ENCODE results near the gene BASP1.
"Not testable (repeated sequence)": the region's sequence is repeated elsewhere in the genome, so short reads cannot be mapped to it uniquely, and the experiment has no call there.

BASP1 gene

GRCh38 chr5:17294639-17295311 lies 77.3 kb downstream of the BASP1 start:
- DNase-seq: no peak

DNA sequence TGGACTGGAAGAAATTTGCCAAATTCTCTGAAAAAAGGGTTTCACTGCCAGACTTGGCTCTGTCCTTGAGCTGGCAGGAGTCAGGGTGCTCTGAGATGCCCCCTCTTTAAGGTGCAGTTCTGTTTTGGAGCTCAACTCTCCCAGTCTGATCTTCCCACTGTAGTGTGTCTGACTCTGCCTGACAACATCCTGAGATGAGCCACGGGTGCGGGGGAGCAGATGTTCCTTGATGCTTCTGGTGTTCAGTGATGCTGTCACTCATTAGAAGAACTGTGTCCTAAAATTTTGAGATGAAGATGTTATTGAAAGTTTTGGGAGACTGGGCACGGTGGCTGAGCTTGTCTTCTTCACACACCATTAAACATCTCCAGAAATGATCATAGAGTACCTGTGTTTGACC lies 78.2 kb downstream of the BASP1 start:
- no peak for DNase-seq

DNA sequence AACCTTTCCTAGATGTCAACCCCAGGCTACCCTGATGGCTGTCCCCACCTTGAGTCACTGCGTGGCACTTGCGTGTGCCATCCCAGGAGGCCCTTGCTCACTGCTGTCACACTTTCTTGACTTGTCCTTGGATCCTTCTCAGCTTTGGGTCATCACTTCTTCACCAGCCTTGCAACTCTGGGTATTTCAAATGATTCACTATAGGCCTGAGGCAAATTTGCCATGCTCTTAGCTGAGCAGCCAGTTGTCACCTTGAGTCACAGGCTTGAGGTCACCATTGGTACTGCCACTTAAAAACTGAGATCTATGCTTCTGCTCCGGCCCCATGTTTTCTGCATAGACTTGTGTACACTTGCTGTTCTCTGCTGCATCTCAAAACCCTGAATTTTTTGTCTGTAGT lies 84.7 kb downstream of the BASP1 start:
- no peak for DNase-seq

DNA sequence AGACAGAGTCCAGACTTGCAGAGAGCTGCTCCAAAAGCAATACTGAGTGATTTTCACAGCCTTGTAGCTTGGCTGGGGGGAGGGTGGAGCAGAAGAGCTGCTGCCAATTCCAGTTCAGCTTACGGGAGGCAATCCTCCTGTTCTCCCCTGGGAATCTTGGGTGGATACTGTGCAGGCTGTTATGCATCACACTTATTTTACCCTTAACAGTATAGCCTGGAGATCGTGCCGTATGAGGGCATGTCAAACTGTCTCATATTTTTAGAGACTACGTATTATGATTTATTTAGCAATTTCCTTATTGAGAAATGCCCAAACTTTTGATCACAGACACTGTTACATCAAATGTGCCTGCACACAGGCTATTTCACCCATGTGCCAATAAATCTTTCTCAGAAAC lies 85.2 kb downstream of the BASP1 start:
- DNase-seq: no peak

GRCh38 chr5:17304282-17304681 lies 86.9 kb downstream of the BASP1 start:
- no peak for DNase-seq

DNA sequence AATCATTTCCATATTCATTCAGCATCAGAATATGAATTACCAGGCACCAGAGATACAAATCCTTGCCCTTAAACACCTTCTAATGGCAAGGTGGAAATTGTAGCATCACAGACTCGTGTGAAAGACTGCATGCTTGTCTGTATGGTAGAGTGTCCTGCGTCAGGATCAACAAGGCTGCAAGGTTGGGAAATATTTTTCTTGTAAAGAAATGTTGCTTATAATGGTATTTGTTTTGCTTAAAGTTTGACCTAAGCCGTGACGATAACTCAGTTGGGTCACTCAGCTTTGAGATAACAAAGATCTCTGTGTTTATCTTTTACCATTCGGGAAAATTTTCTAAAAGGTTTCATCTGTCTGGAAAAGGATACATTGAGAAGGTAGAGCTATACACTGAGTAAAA lies 87.6 kb downstream of the BASP1 start:
- no peak for DNase-seq

DNA sequence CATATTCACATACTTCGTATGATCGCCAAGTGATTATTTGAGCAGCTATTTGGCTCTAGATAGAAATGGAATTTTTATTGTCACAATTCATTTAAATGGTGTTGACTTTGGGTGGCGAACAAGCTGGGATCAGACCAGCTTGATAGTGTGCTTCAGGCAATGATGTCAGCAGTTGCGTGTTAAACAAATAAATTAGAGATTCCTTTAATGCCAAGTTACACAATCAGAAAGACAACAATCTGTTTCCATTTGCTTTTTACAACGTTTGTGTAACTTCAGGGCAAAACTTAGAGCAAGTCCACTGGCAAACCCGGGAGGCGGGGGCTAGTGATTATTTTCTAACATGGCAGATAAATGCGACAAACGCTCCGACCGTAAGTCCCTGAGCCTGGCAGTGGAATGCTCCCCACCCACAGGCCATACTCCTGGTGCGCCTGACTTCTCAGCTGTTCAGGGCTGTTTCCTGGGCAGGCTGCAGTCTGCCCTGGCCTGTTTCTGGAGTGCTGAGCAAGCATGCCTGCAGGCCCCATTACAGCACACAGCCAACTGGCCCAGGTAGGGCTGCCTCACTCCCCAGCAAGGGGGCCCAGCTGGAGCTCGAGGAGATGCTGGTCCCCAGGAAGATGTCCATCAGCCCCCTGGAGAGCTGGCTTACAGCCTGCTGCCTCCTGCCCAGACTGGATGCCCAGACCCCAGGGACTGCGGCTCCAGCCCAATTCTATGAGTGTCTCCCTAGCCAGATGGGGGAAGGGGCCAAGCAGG lies 88.7 kb downstream of the BASP1 start:
- DNase-seq: no peak

- no peak for DNase-seq
These were observed 89.3 kb downstream of the BASP1 start for GRCh38 chr5:17306726-17307091.

GRCh38 chr5:17307440-17307839 lies 90.0 kb downstream of the BASP1 start:
- not testable (repeated sequence) for DNase-seq

- DNase-seq: no peak
These were observed 91.1 kb downstream of the BASP1 start for GRCh38 chr5:17308326-17309065.

DNA sequence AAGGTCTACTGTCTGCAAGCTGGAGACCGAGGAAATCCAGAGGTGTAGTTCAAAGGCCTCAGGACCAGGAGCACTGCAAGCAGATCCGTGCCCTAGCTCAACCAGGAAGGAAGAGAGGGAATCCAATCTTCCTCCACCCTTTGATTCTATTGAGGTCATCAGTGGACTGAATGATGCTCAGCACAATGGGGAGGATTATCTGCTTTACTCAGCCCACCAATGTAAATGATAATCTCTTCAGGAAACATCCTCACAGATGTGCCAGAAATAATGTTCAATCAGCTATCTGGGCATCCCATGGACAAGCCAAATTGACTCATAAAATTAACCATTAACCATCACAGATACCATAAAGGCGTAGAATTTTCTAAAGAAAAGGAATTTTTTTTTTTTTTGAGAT lies 92.0 kb downstream of the BASP1 start:
- DNase-seq: no peak

DNA sequence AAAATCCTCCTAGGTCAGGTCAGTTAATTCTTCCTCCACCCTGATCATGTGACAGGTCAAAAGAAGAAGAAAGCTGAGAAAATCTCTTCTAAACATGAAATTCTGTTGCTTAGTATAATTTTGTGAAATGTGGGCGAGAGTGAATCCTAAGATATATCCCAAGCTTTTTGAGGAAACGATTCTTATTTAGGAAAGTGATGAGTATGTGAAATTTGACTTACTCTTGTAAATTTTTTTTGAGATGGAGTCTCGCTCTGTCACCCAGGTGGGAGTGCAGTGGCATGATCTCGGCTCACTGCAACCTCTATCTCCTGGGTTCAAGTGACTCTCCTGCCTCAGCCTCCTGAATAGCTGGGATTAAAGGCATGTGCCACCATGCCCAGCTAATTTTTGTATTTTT lies 93.1 kb downstream of the BASP1 start:
- DNase-seq: not testable (repeated sequence)

DNA sequence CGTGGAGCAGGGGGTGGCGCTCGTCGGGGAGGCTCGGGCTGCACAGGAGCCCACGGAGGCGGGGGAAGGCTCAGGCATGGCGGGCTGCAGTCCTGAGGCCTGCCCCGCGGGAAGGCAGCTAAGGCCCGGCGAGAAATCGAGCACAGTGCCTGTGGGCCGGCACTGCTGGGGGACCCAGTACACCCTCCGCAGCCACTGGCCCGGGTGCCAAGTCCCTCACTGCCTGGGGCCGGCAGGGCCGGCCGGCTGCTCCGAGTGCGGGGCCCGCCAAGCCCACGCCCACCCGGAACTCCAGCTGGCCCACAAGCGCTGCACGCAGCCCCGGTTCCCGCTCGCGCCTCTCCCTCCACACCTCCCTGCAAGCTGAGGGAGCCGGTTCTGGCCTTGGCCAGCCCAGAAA lies 94.4 kb downstream of the BASP1 start:
- not testable (repeated sequence) for DNase-seq

GRCh38 chr5:17312358-17312757 lies 94.9 kb downstream of the BASP1 start:
- no peak for DNase-seq

- DNase-seq: no peak
These were observed 97.6 kb downstream of the BASP1 start for GRCh38 chr5:17314907-17315471.

- DNase-seq: no peak
These were observed 98.3 kb downstream of the BASP1 start for GRCh38 chr5:17315710-17316221.

DNA sequence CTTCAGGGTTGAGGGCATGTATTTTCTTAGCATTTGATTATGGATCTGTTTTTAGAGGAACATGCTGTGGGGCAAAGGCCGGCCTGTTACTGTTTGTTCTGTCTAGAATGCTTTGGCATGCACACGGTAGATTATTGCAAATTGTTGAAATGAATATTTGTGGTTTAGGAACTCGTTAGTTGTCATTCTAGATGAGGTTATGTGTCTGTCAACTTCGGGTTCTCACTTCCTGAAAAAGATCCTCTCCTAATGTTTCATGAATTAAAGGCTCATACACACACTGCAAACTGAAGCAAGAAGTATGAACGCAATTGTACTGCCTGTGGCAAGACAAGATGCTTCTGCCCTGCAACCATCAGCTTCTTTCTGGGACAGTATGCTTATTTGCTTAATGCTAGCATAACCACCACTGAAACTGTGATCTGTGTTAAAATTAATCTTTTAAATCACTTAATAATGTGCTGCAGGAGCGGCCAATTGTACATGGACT lies 99.6 kb downstream of the BASP1 start:
- no peak for DNase-seq

DNA sequence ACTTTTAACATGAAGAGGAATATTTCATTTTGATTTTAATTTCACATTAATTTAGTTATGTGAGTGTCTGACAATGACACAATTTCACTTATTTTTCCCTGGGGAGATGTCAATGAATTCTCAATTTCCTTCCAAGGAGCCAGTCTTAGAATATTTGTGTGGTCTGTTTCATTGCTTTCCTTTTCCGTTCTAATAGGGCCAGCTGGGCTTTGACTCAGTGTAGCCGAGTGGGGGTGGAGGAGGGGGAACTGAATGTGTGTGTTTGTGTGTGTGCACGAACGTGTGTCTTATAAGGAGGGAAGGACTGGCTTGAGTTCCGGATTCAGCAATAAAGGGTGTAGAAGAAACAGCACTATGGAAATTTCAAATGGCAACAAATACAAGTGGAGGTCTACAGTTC lies 100.0 kb downstream of the BASP1 start:
- no peak for DNase-seq

- DNase-seq: not testable (repeated sequence)
These were observed 101.7 kb downstream of the BASP1 start for GRCh38 chr5:17319095-17319494.

DNA sequence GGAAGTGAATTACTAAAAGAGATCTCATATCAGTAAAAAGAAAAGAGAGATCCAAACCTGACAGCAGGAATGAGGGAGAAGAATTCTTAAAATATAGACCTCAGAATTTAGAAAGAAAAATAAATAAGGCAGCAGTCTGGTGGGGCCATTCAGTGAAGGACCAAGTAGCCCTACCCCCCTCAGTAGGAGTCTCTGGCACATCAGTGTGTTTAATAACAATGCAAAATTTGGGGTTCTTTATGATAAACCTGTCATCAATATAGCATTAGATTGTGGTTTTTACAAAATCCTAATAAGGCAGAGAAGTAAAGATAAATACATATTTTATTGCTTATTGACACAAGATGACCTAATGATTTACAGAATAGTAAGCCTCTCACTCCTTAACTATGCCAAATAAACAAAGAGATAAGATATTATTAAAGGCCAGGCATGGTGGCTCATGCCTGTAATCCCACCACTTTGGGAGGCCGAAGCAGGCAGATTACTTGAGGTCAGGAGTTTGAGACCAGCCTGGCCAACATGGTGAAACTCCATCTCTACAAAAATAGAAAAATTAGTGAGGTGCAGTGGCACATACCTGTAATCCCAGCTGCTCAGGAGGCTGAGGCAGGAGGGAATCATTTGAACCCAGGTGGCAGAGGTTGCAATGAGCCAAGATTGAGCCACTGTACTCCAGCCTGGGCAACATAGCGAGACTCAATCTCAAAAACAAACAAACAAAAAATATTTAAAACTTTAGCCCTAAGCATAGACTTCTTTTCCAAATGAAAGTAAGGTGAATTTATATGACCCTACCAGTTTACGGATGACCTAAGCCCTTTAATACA lies 108.6 kb downstream of the BASP1 start:
- DNase-seq: no peak

Data from hippocampal formation (tissue), 2 donors.